Thyroid gland (tissue), 4 donors: ENCODE results near the gene FBN2.

Source experiments
- CTCF ChIP-seq, 6 experiments: fragments of 200-600 bp in 3 of 6; fragments of 450-650 bp in 3 of 6; sonication (generic) in 3 of 6; IDR thresholded peaks; one replicate each; pipeline ENCODE4 v1.5.1; 2016 to 2019; ENCODE audit warnings: antibody characterized with exemption in 6 of 6, mild to moderate bottlenecking in 2 of 6, inconsistent platforms in 1 of 6, moderate library complexity in 1 of 6
- POLR2A ChIP-seq, 2 donors: fragments of 450-650 bp; IDR thresholded peaks; one replicate each; pipeline ENCODE4 v1.6.1; 2017; ENCODE audit warnings: antibody characterized with exemption in 2 of 2, mild to moderate bottlenecking in 2 of 2, moderate library complexity in 1 of 2

- TF ChIP-seq CTCF (IDR thresholded peaks at IDR 0.05) (no peak), POLR2A (IDR thresholded peaks at IDR 0.05) (no peak)
Measured at GRCh38 chr5:128399111-128399510, 138.9 kb downstream of the FBN2 start.
